A673 (cell line): ENCODE results near the gene PPP1R8.

Experiments
- CTCF ChIP-seq: fragments of 300-800, 200-600 bp; sonication (generic); conservative IDR thresholded peaks from 2 replicates; pipeline ENCODE4 v1.5.1; 2017; ENCODE audit warnings: low read depth, mild to moderate bottlenecking, antibody characterized with exemption, low read length, moderate library complexity, mixed read lengths
- EZH2 ChIP-seq: fragments of 200-600 bp; sonication (generic); IDR thresholded peaks from 2 replicates; pipeline ENCODE4 v1.6.1; 2017; ENCODE audit warnings: borderline replicate concordance, low read depth, mild to moderate bottlenecking, mixed read lengths, antibody characterized with exemption, low read length; ENCODE audit not compliant: poor library complexity, severe bottlenecking

DNA sequence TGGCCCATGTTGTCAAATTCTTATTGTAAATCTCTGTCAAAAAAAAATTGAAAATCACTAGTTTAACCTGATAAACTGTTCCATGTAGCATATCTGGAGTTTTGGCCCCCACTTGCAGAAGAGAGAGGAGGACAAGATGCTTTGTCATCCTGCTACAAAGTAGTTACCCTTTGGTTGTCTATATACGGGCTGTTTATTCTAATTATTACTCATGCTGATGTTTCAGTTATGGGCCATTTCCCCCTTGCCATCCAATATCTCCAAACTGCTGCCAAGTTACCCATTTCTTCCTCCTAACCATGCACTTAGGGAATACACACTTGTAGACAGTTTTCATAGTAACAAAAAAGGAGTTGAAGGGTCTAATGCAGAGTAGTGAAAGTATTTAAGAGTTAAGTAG, 35.0 kb upstream of the PPP1R8 start:
- TF ChIP-seq CTCF, result no peak
- TF ChIP-seq EZH2, result no peak
